Fibroblast of mammary gland (primary cell): ENCODE data around the gene MAGI2.

ENCODE experiments used
- DNase-seq: peaks from one replicate; pipeline ENCODE4 v3.0.0-alpha.2; 2010; ENCODE audit warnings: low read depth
- H3K4me3 ChIP-seq: 2 replicates; pipeline ENCODE4 v1.5.1; 2011; ENCODE audit warnings: low read depth, mild to moderate bottlenecking, low read length, moderate library complexity; ENCODE audit not compliant: control insufficient read depth
- TF ChIP-seq, protein P1 (sequence below): conservative IDR thresholded peaks from 2 replicates; pipeline ENCODE4 v1.5.1; 2011; ENCODE audit warnings: low read depth, low read length, inconsistent platforms; ENCODE audit not compliant: control insufficient read depth, insufficient read depth

The MAGI2 gene

DNA sequence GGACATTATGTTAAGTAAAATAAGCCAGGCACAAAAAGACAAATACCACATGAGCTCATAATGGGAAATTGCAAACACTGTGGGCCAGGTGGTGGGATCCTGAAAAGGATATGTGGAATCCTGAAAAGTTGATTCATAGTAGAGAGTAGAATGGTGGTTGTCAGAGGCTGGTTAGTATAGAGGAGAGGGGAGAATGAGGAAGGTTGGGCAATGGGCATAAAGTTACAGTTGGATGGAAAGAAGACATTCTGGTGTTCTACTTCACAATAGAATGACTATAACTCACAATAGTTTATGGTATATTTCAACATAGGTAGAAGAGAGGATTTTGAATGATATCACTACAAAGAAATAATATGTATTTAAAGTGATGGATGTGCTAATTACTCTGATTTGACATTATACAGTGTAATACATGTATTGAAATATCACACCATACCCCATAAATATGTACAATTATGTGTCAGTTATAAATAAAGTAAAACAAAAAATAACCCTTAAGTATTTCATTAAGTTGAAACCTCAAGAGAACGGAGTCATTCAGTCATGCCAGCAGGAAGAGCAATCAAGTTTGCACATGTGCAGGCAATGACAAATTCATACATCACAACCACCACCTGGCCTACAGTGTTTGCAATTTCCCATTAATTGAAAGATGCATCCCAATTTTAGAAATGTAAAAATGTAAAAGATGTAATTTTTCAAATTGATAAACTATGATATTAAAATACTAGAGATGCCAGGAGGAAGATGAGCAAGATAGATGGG lies 156.7 kb downstream of the MAGI2 start:
- TF ChIP-seq, protein P1, sequence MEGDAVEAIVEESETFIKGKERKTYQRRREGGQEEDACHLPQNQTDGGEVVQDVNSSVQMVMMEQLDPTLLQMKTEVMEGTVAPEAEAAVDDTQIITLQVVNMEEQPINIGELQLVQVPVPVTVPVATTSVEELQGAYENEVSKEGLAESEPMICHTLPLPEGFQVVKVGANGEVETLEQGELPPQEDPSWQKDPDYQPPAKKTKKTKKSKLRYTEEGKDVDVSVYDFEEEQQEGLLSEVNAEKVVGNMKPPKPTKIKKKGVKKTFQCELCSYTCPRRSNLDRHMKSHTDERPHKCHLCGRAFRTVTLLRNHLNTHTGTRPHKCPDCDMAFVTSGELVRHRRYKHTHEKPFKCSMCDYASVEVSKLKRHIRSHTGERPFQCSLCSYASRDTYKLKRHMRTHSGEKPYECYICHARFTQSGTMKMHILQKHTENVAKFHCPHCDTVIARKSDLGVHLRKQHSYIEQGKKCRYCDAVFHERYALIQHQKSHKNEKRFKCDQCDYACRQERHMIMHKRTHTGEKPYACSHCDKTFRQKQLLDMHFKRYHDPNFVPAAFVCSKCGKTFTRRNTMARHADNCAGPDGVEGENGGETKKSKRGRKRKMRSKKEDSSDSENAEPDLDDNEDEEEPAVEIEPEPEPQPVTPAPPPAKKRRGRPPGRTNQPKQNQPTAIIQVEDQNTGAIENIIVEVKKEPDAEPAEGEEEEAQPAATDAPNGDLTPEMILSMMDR: no peak
- peak; percentile 30 for DNase-seq
- H3K4me3 ChIP-seq: no peak overlapping the region

DNA sequence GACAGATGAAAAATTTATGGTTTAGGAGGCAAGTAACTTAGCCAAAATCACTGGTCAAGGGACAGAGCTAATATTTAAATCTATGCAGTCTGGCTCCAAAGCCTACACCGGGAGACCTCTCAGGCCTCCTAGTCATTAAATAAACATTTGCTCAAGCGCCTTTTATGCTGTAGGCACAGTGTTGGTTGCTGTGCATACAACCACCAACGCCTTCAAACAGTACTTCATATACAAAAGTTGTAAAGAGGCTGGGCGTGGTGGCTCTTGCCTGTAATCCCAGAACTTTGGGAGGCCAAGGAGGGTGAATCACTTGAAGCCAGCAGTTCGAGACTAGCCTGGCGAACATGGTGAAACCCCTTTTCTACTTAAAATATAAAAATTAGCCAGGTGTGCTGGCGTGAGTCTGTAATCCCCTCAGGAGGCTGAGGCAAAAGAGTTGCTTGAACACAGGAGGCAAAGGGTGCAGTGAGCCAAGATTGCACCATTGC lies 159.8 kb downstream of the MAGI2 start:
- DNase-seq: peak; percentile 70
- TF ChIP-seq, protein P1: no peak
- H3K4me3 ChIP-seq: no peak overlapping the region

DNA sequence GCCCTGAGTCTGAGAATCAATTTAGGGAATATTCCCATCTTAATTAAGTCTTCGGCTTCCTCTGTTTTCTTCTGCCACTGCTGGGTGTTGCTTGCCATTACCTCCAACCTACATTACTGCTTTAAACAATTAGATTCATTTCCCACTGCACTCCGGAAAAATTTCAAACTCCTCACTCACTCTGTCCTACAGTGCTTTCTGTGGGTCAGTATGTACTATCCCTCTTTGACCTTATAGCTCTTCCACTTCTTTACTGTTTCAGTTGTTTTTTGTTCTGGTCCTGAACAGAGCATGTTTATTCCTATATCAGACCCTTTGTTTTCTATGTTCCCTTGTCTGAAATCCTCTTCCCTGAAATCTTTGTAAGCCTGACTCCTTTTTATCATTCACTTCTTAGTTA lies 160.6 kb downstream of the MAGI2 start:
- DNase-seq: peak; percentile 13
- TF ChIP-seq, protein P1: no peak
- no peak overlapping the region for H3K4me3 ChIP-seq

DNA sequence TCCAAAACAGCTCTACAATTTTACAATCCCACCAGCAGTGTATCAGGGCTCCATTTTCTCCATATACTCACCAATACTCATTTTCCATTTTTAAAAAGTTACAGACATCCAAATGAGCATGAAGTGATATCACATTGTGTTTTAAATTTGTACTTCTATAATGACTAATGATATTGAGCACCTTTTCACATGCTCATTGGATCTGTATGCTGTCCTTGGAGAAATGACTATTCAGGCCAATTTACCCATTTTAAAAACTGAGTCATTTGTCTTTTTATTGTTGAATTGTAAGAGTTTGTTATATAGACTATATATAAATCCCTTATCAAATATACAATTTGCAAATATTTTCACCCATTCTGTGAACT lies 162.0 kb downstream of the MAGI2 start:
- DNase-seq: peak; percentile 44
- TF ChIP-seq, protein P1: no peak

DNA sequence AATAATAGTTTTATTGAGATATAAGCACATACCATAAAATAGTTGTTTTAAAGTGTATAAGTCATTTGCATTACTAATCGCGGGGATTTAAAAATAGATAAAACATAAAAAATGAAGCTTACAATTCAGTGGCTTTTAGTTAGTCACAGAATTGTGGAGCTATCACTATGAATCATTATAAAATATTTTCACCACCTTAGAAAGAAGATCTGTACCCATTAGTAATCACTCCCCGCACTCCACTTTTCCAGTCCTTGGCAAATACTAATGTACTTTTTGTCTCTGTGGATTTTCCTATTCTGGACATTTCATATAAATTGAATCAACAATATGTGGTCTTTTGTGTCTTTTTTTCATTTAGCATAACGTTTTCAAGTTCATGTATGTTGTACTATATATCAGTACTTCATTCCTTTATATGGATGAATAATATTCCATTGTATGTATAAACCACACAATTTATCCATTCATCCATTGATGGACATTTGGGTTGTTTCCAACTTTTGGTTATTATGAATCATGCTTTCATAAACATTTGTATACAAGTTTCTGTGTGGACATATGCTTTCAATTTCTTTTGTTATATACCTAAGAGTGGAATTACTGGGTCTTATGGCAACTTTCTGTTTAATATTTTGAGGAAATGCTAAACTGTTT lies 162.5 kb downstream of the MAGI2 start:
- H3K4me3 ChIP-seq: no peak overlapping the region
- TF ChIP-seq, protein P1: no peak
- peak; percentile 81 for DNase-seq

More for the DNA sequence above, 162.0 kb downstream of the MAGI2 start:
- H3K4me3 ChIP-seq: no peak overlapping the region

DNA sequence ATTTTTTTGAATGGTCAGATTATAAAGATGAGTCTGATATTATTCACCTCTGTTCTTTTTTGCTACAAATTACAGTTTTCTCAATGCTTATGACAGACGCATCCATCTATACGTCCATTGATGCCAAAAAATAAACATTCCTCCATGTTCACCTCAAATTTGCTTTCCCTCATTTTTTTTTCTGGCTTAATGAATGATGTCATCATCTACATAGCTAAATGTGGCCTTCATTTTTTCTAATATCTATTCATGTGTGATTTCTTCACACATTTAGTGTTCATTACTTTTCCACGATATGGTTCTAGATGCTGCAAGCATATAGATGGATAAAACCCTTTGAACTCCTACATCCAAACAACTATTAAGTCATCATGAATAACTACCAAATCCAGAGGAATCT lies 163.1 kb downstream of the MAGI2 start:
- DNase-seq: no peak
- TF ChIP-seq, protein P1: no peak
- no peak overlapping the region for H3K4me3 ChIP-seq
